GM18507 (cell line): ENCODE data around the gene ITPK1.

Source experiments
- DNase-seq: peaks from one replicate; pipeline ENCODE4 v3.0.0; 2011; ENCODE audit warnings: low read depth; ENCODE audit not compliant: insufficient read length; ENCODE audit errors: extremely low spot score
- FAIRE-seq: peaks from 2 replicates; lab custom pipeline; 2011; peaks lifted over from hg19 to GRCh38; lab: Jason Lieb, UNC

The ITPK1 gene

GRCh38 chr14:92892589-92892988 is 223.1 kb downstream of the ITPK1 start:
- FAIRE-seq (no peak), DNase-seq (no peak)

GRCh38 chr14:92890830-92891588 is 224.7 kb downstream of the ITPK1 start:
- DNase-seq: no peak
- FAIRE-seq: no peak

- FAIRE-seq: no peak
- no peak for DNase-seq
These were observed 226.8 kb downstream of the ITPK1 start for GRCh38 chr14:92888896-92889295.

GRCh38 chr14:92887157-92887556 is 228.6 kb downstream of the ITPK1 start:
- DNase-seq: no peak
- no peak for FAIRE-seq
